SW480 (cell line): ENCODE measurements around the gene SMCHD1.

ENCODE experiments used
- DNase-seq: peaks from one replicate; pipeline ENCODE4 v3.0.0-alpha.2; 2016; ENCODE audit warnings: low spot score

Gene SMCHD1

GRCh38 chr18:2853173-2853925 lies 197.8 kb downstream of the SMCHD1 start:
- no peak for DNase-seq

DNA sequence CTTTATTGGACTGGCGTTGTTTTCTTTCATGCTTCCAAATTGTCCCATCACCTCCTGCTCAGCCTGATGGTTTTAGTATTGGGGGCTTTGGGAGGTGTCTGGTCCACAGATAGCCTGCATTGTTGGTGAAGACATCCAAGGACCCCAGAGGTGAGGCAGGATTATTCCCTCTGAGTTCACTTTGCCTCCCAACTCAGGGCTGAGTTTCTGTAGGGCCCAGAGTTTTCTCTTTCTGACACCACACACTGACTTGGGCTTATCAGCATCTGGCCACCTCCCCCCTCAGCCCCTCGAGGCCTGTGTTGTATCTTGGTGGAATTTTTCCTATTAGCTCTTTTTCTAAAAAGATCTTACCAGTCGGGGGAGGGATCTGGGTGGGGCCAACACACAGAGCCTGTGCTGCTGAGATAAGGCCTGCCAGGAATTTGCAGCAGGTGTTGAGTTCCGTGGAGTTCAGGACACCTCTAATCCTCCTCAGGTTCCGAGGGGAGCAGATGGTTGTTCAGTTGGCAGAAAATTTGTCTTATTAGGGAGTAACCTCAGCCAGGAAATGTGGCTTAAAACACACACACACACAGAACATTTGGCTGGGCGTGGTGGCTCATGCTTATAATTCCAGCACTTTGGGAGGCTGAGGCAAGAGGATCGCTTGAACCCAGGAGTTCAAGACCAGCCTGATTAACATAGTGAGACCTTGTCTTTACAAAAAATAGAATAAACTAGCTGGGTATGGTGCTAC lies 198.6 kb downstream of the SMCHD1 start:
- DNase-seq, result no peak
